Measurements from ENCODE around the gene DMRT1.

DNA sequence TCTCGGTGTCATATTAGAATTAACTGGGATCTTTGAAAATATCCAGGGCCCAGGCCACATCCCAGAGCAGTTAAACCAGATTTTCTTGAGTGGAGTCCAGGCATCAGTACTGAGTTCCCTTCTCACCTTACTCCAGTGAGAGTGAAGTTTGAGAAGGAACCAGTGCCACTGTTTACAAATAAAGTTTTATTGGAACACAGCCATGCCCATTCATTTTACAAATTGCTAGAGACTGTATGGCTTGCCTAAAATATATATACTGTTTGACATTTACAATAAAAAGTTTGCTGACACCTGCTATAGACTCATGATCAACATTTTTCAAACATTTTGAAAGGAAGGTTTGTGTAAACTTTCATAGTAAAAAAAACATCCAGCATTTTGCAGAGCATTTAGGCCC lies 71.3 kb downstream of the DMRT1 start:
- TF ChIP-seq CTCF (IDR thresholded peaks at IDR 0.05): no peak
- no peak for TF ChIP-seq POLR2A (IDR thresholded peaks at IDR 0.05)

All from heart left ventricle (tissue), 13 donors.